ENCODE data around the gene SMIM3.
"Not testable (repeated sequence)": the region's sequence is repeated elsewhere in the genome, so short reads cannot be mapped to it uniquely, and the experiment has no call there.

The SMIM3 gene

GRCh38 chr5:150778517-150779396 lies at the start of gene SMIM3:
TSS of gene SMIM3 (plus strand) at chr5:150778757. CDS start at chr5:150795441, 16,684 bp downstream.
- DNase-seq: no peak

GRCh38 chr5:150729859-150730258 lies 48.7 kb upstream of the SMIM3 start:
- no peak for DNase-seq

DNA sequence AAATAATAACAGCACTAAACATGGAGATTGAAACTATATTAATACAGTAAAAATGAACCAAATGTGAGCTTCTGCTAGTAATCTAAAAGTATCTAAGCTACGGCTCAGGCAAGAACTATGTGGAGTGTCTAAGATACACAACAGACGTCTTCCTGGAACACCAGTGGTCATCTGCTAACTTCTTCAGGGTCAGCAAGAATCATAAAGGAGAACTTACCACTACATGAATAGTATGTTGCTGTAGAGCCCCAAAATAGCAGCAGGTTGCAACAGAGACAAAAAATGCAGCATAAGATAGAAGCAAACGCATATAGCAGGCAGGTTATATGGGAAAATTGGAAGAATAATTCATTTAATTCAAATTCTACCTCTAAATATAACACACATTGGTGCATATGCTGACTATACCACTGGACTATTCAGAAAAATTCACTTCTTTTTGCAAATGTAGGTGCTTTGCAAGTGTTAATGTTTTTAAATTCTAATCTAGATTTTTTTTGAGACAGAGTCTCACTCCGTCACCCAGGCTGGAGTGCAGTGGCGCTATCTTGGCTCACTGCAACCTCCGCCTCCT lies 46.8 kb upstream of the SMIM3 start:
- no peak for DNase-seq

DNA sequence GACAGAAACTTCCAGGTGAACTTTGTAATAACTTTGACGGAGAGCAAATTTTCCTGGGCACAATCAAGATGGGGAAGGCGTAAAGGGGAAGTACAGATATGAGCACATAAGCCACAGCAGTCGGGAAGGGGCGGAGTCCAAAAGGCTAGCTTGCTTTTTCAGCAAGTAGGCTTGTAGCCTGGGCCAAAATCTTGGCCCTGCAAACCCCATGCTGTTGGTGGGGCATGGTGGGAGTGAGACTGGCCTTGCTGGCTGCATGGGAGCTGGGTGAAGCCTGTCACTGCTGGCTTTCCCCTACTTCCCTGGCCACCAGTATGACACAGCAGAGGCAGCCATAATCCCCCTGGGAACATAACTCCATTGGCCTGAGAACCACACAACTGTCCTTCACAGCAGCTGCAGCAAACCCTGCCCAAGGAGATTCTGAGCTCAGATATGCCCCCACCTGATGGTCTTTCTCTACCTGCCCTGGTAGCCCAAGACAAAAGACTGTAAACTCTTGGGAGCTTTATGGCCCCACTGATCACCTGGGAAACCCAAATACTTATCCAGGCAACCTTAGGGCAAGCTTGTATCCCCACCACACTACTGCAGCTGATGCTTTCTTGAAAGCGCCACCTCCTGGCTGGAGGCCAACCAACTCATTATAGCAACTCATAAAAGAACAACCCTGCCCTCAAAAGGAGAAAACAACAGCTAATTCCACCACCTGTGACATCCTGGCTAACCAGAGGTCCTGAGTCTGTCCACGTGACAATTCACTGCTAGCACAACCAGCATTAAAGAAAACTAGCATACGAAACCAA lies 43.8 kb upstream of the SMIM3 start:
- no peak for DNase-seq

DNA sequence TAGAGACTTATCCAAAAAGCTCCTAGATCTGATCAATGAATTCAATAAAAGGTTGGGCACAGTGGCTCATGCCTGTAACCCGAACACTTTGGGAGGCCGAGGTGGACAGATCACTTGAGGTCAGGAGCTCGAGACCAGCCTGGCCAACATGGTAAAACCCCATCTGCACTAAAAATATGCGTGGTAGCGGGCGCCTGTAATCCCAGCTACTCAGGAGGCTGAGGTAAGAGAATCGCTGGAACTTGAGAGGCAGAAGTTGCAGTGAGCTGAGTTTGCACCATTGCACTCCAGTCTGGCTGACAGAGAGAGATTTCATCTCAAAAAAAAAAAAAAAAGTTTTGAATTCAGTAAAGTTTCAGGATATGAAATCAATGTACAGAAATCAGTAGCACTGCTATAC lies 39.7 kb upstream of the SMIM3 start:
- DNase-seq: no peak

GRCh38 chr5:150740992-150741391 lies 37.6 kb upstream of the SMIM3 start:
- DNase-seq: no peak

DNA sequence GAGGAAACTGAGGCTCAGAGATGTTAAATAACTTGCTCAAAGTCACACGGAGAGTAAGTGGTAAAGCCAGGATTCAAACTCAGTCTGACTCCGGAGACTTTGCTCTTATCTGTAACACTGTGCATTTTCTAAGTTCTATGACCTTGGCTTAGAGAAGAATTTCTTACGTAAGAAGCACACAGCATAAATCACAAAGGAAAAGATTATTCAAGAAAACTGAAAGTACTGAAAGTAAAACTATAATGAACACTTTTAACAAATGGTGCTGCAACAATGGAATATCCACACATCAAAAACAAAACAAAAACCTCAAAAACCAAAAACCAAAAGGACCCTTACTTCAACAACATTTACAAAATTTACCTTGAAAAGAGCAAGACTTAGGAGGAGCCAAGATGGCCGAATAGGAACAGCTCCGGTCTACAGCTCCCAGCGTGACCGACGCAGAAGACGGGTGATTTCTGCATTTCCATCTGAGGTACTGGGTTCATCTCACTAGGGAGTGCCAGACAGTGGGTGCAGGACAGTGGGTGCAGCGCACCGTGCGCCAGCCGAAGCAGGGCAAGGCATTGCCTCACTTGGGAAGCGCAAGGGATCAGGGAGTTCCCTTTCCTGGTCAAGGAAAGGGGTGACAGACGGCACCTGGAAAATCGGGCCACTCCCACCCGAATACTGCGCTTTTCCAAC lies 36.0 kb upstream of the SMIM3 start:
- DNase-seq: not testable (repeated sequence)

DNA sequence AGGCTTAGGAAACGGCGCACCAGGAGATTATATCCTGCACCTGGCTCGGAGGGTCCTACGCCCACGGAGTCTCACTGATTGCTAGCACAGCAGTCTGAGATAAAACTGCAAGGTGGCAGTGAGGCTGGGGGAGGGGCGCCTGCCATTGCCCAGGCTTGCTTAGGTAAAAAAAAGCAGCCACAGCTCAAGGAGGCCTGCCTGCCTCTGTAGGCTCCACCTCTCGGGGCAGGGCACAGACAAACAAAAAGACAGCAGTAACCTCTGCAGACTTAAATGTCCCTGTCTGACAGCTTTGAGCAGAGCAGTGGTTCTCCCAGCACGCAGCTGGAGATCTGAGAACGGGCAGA lies 35.4 kb upstream of the SMIM3 start:
- not testable (repeated sequence) for DNase-seq

DNA sequence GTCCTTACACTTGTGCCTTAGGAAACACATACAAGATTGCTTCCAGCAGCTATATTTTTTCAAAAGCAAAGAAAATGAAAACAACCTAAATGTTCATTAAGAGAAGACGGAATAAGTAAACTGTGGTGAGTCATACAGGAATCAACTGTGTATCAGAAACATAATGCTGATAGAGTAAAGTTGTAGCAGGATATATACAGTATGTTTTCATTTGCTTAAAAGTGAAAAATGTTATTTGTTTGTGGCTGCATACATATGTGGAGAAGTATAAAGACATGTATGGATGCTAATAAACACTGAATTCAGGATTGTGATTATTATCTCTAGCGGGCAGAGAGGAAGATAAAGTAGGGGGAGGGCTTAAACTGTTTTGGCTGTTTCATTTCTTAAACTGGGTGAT lies 28.1 kb upstream of the SMIM3 start:
- DNase-seq: no peak

DNA sequence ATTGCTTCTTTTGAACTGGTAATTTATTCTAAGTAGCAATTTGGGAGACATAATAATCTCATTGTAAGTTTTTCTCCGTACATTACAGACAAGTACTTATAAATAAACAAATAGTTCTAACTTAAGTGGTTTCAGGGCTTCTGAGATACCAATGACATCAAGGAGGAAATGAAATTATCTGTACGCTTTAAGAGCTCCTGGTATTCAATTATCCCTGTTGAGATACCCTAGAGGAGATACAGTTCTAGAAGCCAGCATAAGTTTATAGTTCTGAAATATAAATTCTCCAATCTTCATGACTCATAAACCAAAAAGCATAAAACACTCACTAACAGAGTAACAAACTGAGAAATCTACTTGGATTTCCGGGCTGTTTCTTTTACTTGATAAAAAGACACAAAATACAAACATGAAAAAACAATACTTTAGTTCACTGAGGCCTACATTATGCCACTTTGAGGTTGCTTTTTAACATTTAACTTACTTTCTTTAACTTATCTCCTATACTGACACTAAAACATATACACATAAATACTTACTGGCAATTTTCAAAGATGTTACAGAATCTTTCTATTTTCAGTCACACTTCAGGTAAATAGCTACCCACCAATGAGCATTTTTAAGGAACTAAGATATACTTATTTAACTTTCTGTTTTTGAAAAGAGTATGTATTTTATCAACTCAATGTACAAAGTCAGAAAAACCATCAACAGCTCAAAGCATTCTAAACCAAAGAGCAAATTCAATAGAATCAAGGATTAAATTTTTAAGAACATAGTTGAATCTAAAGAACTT lies 27.3 kb upstream of the SMIM3 start:
- DNase-seq: no peak

DNA sequence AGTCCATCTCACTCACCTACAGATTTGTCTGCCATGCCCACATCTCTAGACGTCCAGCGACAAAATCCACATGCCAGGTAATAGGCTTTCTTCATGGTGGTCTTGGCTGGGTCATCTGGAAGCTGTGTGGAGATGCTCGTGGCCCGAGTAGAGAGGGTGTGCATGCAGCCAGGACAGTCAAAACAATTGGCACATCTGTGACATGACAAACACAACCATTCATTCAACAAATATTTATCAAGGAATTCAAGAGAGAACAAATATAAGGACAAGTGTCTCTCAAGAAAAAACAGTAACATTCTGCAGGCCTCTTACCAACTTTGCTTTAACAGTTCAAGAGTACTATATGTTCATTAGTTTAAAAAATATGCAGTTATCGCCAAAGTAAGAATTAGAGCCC lies 25.1 kb upstream of the SMIM3 start:
- DNase-seq: no peak

- no peak for DNase-seq
Observed at GRCh38 chr5:150753863-150754262, 24.7 kb upstream of the SMIM3 start.

- no peak for DNase-seq
Observed at GRCh38 chr5:150757087-150757649, 21.4 kb upstream of the SMIM3 start.

- no peak for DNase-seq
Observed at GRCh38 chr5:150758203-150758530, 20.4 kb upstream of the SMIM3 start.

DNA sequence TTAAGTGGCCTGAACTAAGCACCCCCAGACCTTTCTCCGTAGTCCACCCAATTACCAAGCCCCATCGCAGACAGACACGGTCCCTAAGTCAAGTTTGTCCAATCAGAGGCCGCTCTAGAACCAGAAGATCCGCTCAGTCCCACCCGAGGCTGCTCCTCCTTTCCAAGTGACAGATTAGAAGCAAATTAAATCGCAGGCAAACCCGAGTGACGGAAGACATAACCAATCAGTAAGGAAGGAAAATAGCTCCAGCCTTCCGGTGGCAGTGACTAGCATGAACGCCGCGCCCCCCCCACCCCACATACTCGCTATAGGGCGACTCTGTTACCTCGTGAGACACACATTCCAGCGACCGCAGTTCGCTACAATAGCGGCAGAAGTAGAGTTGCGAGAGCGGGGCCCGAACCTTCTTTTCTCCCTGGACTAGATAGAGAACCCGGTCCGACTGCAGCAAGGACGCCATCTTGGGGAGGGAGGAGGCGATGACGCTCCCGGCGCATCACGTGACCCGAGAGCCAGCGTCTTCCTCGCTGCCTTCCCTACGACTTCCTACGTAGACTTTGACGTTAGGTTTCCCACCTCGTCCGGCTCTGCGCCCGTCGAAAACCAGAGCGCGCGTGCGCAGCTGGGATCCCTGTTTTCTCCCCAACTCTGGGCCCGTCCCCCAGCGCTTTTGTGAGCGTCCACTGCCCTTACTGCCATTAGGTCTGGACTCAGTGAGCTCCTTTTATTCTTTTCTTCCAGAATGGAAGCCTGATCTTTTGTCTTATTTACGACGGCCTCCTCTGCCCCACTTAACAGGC lies 19.8 kb upstream of the SMIM3 start, which contains the start of gene DCTN4:
Gene DCTN4, minus strand, starts transcription at position 487 of the 803 bp plus-strand sequence. Its CDS starts 24 bp downstream, at position 463.
- DNase-seq: peak; percentile 88

- no peak for DNase-seq
Observed at GRCh38 chr5:150759334-150759583, 19.3 kb upstream of the SMIM3 start.

- no peak for DNase-seq
Observed at GRCh38 chr5:150762211-150762610, 16.3 kb upstream of the SMIM3 start.

DNA sequence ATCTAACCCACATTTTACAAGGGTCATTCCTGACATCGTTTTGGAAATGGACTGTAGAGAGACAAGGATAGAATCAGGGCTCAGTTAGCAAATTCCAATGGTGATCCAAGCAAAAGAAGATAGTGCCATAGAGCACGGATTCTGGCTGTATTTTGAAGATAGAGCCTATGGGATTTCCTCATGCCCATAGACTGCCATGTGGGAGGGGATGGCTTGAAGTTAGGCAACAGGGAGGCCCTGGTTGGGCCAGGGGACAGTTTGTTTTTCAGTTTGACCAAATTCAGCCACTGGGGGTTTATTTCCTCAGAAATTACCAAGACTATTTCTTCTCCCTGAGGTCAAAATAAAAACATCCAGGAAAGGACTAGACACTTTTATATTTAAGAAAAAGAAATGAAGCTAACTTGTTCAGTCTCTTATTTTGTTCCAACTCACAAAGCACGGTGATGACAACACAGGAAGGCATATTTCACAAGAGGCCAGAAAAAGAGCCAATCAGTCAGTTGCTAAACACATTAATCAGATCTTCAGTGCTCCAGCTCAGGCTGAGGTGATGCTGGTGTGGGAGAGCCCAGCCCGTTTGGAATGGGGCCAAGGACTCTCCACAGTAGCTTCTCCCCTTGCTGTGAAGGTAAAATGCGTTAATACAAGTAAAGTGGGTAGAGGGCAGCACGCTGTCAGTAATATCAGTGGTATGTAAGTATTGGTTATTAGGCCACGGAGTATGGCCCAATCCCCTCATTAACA lies 15.4 kb upstream of the SMIM3 start:
- no peak for DNase-seq

DNA sequence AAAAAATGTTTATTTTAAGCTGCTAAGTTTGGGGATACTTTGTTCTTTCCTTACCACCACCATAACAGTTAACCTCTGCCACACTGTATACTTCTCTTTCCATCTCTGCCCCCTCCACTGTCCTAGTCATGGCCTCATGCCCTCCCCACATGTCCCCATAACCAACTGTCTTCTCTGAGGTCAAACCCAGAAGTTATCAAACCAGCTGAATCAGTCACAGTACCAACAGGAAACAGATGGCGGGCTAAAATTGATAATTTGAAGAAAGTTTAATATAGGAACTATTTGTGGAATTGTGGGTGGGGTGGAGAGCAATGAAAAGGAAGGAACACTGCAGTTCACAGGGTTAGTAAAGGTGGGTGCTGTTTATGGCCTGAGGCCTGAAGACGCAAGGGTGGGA lies 14.0 kb upstream of the SMIM3 start:
- DNase-seq: no peak

DNA sequence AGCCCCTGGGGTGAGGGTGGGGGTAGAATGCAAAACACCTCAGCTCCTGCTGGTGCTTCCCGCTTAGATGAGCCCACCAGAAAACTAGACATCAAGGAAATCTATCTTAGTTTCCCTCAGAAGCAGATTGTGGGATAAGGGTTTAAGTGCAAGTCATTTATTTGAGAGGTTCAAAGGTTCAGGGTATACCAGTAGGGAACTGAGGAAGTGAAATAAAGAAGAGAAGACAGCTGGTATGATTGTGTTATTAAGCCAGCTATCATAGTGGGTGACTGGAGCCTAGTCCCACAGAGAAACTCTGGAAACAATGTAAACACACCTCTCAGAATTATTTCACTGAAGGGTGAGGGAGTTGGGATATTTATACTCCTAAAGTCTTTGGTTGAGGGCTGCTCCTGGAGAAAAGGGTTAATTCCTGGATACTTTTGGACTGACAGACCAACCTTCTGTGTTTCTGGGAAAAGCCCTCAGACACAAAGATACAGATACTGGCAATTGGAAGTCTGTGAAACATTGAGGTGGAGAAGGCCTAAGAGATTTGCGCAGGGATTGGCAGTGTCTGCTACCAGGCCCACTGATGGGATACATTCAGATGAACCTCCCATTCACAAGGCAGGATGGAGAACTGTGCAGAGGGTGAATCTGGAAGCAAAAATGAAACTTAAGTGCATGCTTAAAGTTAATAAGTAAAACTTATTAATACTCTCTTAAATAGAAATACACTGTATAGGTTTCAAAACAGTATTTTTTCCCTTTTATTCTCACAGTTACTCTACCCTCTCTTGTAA lies 13.4 kb upstream of the SMIM3 start:
- DNase-seq: no peak
